Fibroblast of lung (primary cell): ENCODE measurements around the gene EFCAB6. TPM values are rescaled to one million over a fixed set of nuclear protein-coding genes. Genes with fewer than 3 reads are reported as not detected.

ENCODE experiments used
- DNase-seq, 2 donors: peaks; one replicate each; pipeline versions ENCODE4 v3.0.0 to v3.0.0-alpha.2; 2010; ENCODE audit warnings: low read depth in 2 of 2
- H2AFZ ChIP-seq: 2 replicates; pipeline ENCODE4 v1.5.1; 2012; ENCODE audit warnings: low read length, control low read depth, inconsistent platforms
- H3K27ac ChIP-seq: 2 replicates; pipeline ENCODE4 v1.5.1; 2011; ENCODE audit warnings: low read length, control low read depth; ENCODE audit not compliant: insufficient read depth
- H3K27me3 ChIP-seq: 2 replicates; pipeline ENCODE4 v1.5.1; 2011; ENCODE audit warnings: mild to moderate bottlenecking, low read length; ENCODE audit not compliant: control insufficient read depth, insufficient read depth
- H3K36me3 ChIP-seq: 2 replicates; pipeline ENCODE4 v1.5.1; 2011; ENCODE audit warnings: low read length; ENCODE audit not compliant: control insufficient read depth, insufficient read depth
- H3K4me1 ChIP-seq: 2 replicates; pipeline ENCODE4 v1.5.1; 2011; ENCODE audit warnings: low read length; ENCODE audit not compliant: control insufficient read depth, insufficient read depth; ENCODE audit errors: extremely low read depth
- H3K4me2 ChIP-seq: 2 replicates; pipeline ENCODE4 v1.5.1; 2011; ENCODE audit warnings: low read length, control low read depth; ENCODE audit not compliant: insufficient read depth; ENCODE audit errors: extremely low read depth
- H3K4me3 ChIP-seq, 4 experiments: fragments of 200-600 bp in 1 of 4; sonication (generic) in 1 of 4; replicated peaks in 1 of 4; 2 replicates each; pipeline ENCODE4 v1.5.1; 2011 to 2016; ENCODE audit warnings: low read length in 4 of 4, low read depth in 3 of 4, mild to moderate bottlenecking in 3 of 4, control low read depth in 2 of 4, inconsistent platforms in 1 of 4, mixed read lengths in 1 of 4; ENCODE audit not compliant: insufficient read depth in 1 of 4; ENCODE audit errors: control extremely low read depth in 1 of 4
- H3K79me2 ChIP-seq: 2 replicates; pipeline ENCODE4 v1.5.1; 2012; ENCODE audit warnings: mild to moderate bottlenecking, low read length, inconsistent platforms; ENCODE audit not compliant: control insufficient read depth, insufficient read depth
- H3K9ac ChIP-seq: 2 replicates; pipeline ENCODE4 v1.5.1; 2011; ENCODE audit warnings: mild to moderate bottlenecking, low read length, control low read depth; ENCODE audit not compliant: insufficient read depth
- H3K9me3 ChIP-seq: 2 replicates; pipeline ENCODE4 v1.5.1; 2012; ENCODE audit warnings: low read depth, low read length; ENCODE audit not compliant: control insufficient read depth, insufficient read depth
- H4K20me1 ChIP-seq: 2 replicates; pipeline ENCODE4 v1.5.1; 2011; ENCODE audit warnings: low read length; ENCODE audit not compliant: control insufficient read depth, insufficient read depth; ENCODE audit errors: extremely low read depth
- EZH2 ChIP-seq: IDR thresholded peaks from 2 replicates; pipeline ENCODE4 v1.5.1; 2012; ENCODE audit warnings: low read length, control low read depth, mild to moderate bottlenecking; ENCODE audit errors: missing control alignments
- polyA plus RNA-seq, 2 donors: library from polyadenylated mRNA; depleted of rRNA in 1 of 2; stranded (reverse) in 1 of 2; unstranded in 1 of 2; fragments of >200 nt; gene quantifications; 2 replicates each; pipeline ENCODE4 v1.2.1, GENCODE V29; 2011 to 2012; ENCODE audit warnings: missing spikeins in 1 of 2
- total RNA-seq: library from RNA; depleted of rRNA; stranded (reverse); fragments of >200 nt; gene quantifications from 2 replicates; pipeline ENCODE4 v1.2.1, GENCODE V29; 2014
- TF ChIP-seq, protein P1 (sequence below), 2 donors: IDR thresholded peaks in 1 of 2; conservative IDR thresholded peaks in 1 of 2; 1 replicate in 1 of 2; 2 replicates in 1 of 2; pipeline ENCODE4 v1.5.1; 2011 to 2012; ENCODE audit warnings: low read length in 2 of 2, control low read depth in 1 of 2, inconsistent platforms in 1 of 2, low read depth in 1 of 2, mild to moderate bottlenecking in 1 of 2

EFCAB6 gene
- total and polyA plus RNA-seq, 2 donors (not counting 1 experiment from before 2014, with no cell fraction given) = 1.0 to 1.5 TPM

- no peak overlapping the region for H3K4me3 ChIP-seq
- no peak for TF ChIP-seq EZH2
- TF ChIP-seq, protein P1, sequence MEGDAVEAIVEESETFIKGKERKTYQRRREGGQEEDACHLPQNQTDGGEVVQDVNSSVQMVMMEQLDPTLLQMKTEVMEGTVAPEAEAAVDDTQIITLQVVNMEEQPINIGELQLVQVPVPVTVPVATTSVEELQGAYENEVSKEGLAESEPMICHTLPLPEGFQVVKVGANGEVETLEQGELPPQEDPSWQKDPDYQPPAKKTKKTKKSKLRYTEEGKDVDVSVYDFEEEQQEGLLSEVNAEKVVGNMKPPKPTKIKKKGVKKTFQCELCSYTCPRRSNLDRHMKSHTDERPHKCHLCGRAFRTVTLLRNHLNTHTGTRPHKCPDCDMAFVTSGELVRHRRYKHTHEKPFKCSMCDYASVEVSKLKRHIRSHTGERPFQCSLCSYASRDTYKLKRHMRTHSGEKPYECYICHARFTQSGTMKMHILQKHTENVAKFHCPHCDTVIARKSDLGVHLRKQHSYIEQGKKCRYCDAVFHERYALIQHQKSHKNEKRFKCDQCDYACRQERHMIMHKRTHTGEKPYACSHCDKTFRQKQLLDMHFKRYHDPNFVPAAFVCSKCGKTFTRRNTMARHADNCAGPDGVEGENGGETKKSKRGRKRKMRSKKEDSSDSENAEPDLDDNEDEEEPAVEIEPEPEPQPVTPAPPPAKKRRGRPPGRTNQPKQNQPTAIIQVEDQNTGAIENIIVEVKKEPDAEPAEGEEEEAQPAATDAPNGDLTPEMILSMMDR (conservative IDR thresholded peaks at IDR 0.05 in 1 of 2, IDR thresholded peaks at IDR 0.05 in 1 of 2; ENCODE audit: low read depth in 1 of 2, low read length in 2 of 2) = no peak
- no peak for DNase-seq
- H3K36me3 ChIP-seq = no peaks in the 10 kb centered on the region
- no peak overlapping the region for H3K9ac ChIP-seq
- H2AFZ ChIP-seq = no peak overlapping the region
- no peak overlapping the region for H3K27ac ChIP-seq
- H3K4me2 ChIP-seq = no peak overlapping the region
- H3K27me3 ChIP-seq = no peaks in the 10 kb centered on the region
- H3K4me1 ChIP-seq = no peaks in the 10 kb centered on the region
- no peaks in the 10 kb centered on the region for H3K79me2 ChIP-seq
- H4K20me1 ChIP-seq = no peaks in the 10 kb centered on the region
- H3K9me3 ChIP-seq = no peaks in the 10 kb centered on the region
These were observed 37.7 kb downstream of the EFCAB6 start for GRCh38 chr22:43774318-43774915.

DNA sequence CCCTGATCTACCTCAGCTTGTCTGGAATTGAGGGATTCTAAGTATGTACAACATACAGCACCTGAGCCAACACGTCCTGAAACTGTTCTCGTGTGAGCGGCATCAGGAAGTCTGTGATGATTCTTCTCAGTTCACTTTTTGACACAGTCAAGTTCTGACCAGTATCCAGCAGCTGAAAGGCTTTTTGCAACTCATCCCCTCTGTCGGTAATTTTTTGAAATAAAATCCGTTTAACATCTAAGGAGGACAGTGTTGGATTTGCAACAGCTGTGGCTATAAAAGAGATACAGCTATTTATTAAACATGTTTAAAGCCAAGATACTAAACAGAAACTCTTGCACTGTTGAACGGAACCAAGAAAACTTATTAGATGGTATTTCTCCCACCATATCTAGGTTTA is 39.3 kb downstream of the EFCAB6 start:
- Histone ChIP-seq H3K4me2 (no peak overlapping the region), H4K20me1 (no peaks in the 10 kb centered on the region), H3K9me3 (no peaks in the 10 kb centered on the region), H3K27me3 (no peaks in the 10 kb centered on the region), H3K79me2 (no peaks in the 10 kb centered on the region), H3K9ac (no peak overlapping the region), H2AFZ (no peak overlapping the region), H3K4me1 (no peaks in the 10 kb centered on the region), H3K4me3 (no peak overlapping the region), H3K36me3 (no peaks in the 10 kb centered on the region), H3K27ac (no peak overlapping the region)
- no peak for TF ChIP-seq EZH2
- TF ChIP-seq, protein P1 (conservative IDR thresholded peaks at IDR 0.05 in 1 of 2, IDR thresholded peaks at IDR 0.05 in 1 of 2; ENCODE audit: low read depth in 1 of 2, low read length in 2 of 2) = no peak
- no peak for DNase-seq

- no peak for TF ChIP-seq EZH2
- TF ChIP-seq, protein P1 (conservative IDR thresholded peaks at IDR 0.05 in 1 of 2, IDR thresholded peaks at IDR 0.05 in 1 of 2; ENCODE audit: low read depth in 1 of 2, low read length in 2 of 2) = no peak
- H3K4me1 ChIP-seq = no peaks in the 10 kb centered on the region
- H3K4me3 ChIP-seq = no peak overlapping the region
- no peaks in the 10 kb centered on the region for H3K79me2 ChIP-seq
- H3K4me2 ChIP-seq = no peak overlapping the region
- H4K20me1 ChIP-seq = no peaks in the 10 kb centered on the region
- H3K9ac ChIP-seq = no peak overlapping the region
- H3K27ac ChIP-seq = no peak overlapping the region
- H3K36me3 ChIP-seq = no peaks in the 10 kb centered on the region
- H3K27me3 ChIP-seq = no peaks in the 10 kb centered on the region
- no peak for DNase-seq
- H3K9me3 ChIP-seq = no peaks in the 10 kb centered on the region
- H2AFZ ChIP-seq = no peak overlapping the region
These were observed 56.7 kb downstream of the EFCAB6 start for GRCh38 chr22:43755452-43755851.
